Mucosa of rectum (tissue), 2 donors: ENCODE measurements around the gene PRSS58.

Experiments used
- H3K27ac ChIP-seq, 2 donors: one replicate each; pipeline ENCODE4 v1.7.0; 2013; ENCODE audit warnings: inconsistent platforms in 2 of 2, low read depth in 2 of 2, low read length in 2 of 2
- H3K27me3 ChIP-seq, 2 donors: one replicate each; pipeline ENCODE4 v1.7.0; 2013; ENCODE audit warnings: low read length in 2 of 2; ENCODE audit not compliant: control insufficient read depth in 2 of 2, insufficient read depth in 2 of 2
- H3K36me3 ChIP-seq, 2 donors: one replicate each; pipeline ENCODE4 v1.7.0; 2013; ENCODE audit warnings: low read length in 2 of 2; ENCODE audit not compliant: control insufficient read depth in 2 of 2, insufficient read depth in 2 of 2
- H3K4me1 ChIP-seq, 2 donors: one replicate each; pipeline ENCODE4 v1.7.0; 2013; ENCODE audit warnings: low read length in 2 of 2, mild to moderate bottlenecking in 1 of 2; ENCODE audit not compliant: control insufficient read depth in 2 of 2, insufficient read depth in 2 of 2
- H3K4me3 ChIP-seq, 2 donors: one replicate each; pipeline ENCODE4 v1.7.0; 2013; ENCODE audit warnings: low read length in 2 of 2
- H3K9ac ChIP-seq, 2 donors: one replicate each; pipeline ENCODE4 v1.7.0; 2013; ENCODE audit warnings: low read length in 2 of 2, low read depth in 1 of 2, mild to moderate bottlenecking in 1 of 2
- H3K9me3 ChIP-seq, 2 donors: one replicate each; pipeline ENCODE4 v1.7.0; 2013; ENCODE audit warnings: low read length in 2 of 2; ENCODE audit not compliant: control insufficient read depth in 2 of 2
- donor health status: healthy.
- donor health status: Normal muscosa, but diverticular disease.

PRSS58 gene

DNA sequence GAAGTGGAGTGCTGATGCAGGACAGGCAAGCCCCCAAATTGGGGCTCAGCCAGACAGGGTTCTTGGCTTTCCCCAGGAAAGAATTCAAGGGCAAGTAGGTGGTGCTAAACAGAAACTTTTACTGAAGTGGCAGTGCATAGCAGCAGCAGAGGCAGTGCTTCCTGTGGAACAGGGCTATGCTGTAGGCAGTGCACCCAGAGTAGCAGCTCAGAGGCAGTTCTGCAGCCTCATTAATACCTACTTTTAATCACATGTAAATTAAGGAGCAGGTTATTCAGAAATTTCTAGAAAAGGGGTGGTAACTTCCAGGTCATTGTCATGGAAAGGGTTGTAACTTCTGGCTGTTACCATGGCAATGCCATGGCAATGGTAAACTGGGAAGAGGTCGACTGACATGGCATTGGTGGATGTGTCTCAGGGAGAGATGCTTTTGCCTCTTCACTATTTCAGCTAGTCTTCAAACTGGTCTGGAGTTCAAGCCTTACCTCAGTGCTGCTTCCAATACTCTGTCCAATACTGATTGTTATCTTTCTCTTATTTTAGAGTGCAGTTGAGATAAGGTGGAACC is 29.2 kb downstream of the PRSS58 start:
- H3K4me1 ChIP-seq = no peaks in the 10 kb centered on the region
- no peak overlapping the region for H3K4me3 ChIP-seq
- no peaks in the 10 kb centered on the region for H3K27me3 ChIP-seq
- no peaks in the 10 kb centered on the region for H3K36me3 ChIP-seq
- H3K9me3 ChIP-seq = no peaks in the 10 kb centered on the region
- H3K27ac ChIP-seq = no peak overlapping the region
- no peak overlapping the region for H3K9ac ChIP-seq
